GM21423 (cell line): Measurements from ENCODE around the gene POLR1D.

Experiments used
- ATAC-seq: cut with Tn5 transposase; IDR thresholded peaks from one replicate; pipeline ENCODE4 v1.9.1; 2021; ENCODE audit warnings: mild to moderate bottlenecking, moderate library complexity; ENCODE audit not compliant: unreplicated experiment

Gene POLR1D

GRCh38 chr13:27670861-27671260 is 49.2 kb downstream of the POLR1D start:
- no peak for ATAC-seq

- no peak for ATAC-seq
Observed at GRCh38 chr13:27672025-27672424, 50.3 kb downstream of the POLR1D start.
